HL-60 (cell line): ENCODE results near the gene LRRC7.

Source experiments
- POLR2AphosphoS5 ChIP-seq: IDR thresholded peaks from 2 replicates; pipeline ENCODE4 v1.6.1; 2012; ENCODE audit warnings: low read depth
- TF ChIP-seq, protein P1 (sequence below): IDR thresholded peaks from one replicate; pipeline ENCODE4 v1.5.1; 2011; ENCODE audit warnings: low read length, control low read depth, inconsistent platforms; ENCODE audit not compliant: insufficient read depth
- TF ChIP-seq, protein P2 (sequence below): IDR thresholded peaks from 2 replicates; pipeline ENCODE4 v1.6.1; 2012; ENCODE audit warnings: low read depth; ENCODE audit not compliant: insufficient replicate concordance

DNA sequence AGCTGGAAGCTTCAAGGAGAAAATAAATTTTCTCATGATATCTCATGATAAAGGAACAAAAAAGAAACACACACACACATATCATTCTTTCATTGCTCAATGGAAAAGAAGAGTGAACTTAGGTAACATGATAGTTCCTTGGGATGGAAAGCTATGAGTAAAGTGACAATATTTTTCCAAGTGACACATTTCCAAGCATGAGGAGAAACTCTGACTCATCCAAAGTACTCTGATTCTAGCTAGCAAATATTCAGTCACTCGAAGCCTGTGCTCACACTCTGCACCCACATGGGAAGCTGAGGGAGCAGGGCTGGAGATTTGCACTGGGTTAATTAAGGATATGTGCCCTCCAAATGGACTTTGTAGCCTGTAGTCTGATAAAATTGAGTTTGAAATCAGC lies 415.3 kb downstream of the LRRC7 start:
- TF ChIP-seq POLR2AphosphoS5: no peak
- TF ChIP-seq, protein P1, sequence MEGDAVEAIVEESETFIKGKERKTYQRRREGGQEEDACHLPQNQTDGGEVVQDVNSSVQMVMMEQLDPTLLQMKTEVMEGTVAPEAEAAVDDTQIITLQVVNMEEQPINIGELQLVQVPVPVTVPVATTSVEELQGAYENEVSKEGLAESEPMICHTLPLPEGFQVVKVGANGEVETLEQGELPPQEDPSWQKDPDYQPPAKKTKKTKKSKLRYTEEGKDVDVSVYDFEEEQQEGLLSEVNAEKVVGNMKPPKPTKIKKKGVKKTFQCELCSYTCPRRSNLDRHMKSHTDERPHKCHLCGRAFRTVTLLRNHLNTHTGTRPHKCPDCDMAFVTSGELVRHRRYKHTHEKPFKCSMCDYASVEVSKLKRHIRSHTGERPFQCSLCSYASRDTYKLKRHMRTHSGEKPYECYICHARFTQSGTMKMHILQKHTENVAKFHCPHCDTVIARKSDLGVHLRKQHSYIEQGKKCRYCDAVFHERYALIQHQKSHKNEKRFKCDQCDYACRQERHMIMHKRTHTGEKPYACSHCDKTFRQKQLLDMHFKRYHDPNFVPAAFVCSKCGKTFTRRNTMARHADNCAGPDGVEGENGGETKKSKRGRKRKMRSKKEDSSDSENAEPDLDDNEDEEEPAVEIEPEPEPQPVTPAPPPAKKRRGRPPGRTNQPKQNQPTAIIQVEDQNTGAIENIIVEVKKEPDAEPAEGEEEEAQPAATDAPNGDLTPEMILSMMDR: no peak
- TF ChIP-seq, protein P2, sequence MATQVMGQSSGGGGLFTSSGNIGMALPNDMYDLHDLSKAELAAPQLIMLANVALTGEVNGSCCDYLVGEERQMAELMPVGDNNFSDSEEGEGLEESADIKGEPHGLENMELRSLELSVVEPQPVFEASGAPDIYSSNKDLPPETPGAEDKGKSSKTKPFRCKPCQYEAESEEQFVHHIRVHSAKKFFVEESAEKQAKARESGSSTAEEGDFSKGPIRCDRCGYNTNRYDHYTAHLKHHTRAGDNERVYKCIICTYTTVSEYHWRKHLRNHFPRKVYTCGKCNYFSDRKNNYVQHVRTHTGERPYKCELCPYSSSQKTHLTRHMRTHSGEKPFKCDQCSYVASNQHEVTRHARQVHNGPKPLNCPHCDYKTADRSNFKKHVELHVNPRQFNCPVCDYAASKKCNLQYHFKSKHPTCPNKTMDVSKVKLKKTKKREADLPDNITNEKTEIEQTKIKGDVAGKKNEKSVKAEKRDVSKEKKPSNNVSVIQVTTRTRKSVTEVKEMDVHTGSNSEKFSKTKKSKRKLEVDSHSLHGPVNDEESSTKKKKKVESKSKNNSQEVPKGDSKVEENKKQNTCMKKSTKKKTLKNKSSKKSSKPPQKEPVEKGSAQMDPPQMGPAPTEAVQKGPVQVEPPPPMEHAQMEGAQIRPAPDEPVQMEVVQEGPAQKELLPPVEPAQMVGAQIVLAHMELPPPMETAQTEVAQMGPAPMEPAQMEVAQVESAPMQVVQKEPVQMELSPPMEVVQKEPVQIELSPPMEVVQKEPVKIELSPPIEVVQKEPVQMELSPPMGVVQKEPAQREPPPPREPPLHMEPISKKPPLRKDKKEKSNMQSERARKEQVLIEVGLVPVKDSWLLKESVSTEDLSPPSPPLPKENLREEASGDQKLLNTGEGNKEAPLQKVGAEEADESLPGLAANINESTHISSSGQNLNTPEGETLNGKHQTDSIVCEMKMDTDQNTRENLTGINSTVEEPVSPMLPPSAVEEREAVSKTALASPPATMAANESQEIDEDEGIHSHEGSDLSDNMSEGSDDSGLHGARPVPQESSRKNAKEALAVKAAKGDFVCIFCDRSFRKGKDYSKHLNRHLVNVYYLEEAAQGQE: no peak
